Heart left ventricle (tissue), 13 donors: ENCODE results near the gene MYH16.

Experiments used
- POLR2A ChIP-seq, 2 donors: fragments of 450-650 bp; IDR thresholded peaks; one replicate each; pipeline ENCODE4 v1.6.1; 2017; ENCODE audit warnings: antibody characterized with exemption in 2 of 2, mild to moderate bottlenecking in 2 of 2, moderate library complexity in 2 of 2
- TF ChIP-seq, protein P1 (sequence below), 12 donors: fragments of 200-600 bp; sonication (generic) in 4 of 12; IDR thresholded peaks; one replicate each; pipeline versions ENCODE4 v1.5.0 to v1.8.0; 2018 to 2022; ENCODE audit warnings: antibody characterized with exemption in 12 of 12, mild to moderate bottlenecking in 5 of 12
- donor health status: ischemic (EF 13 %, LVEDD 7.1; RV severe dilation, severe dysfunction).
- donor health status: DM: no; HTN: yes; CAD: no.
- donor health status: DM: no; HTN: no; CAD: no.
- donor health status: ischemic (EF 25% LVEDD 6.9; RV normal size, moderate dysfunction).
- donor health status: ischemic (EF 25% LVEDD 5.7; RV mildly dilated, moderate dysfunction).
- donor health status: ischemic (EF 35%, LVEDD 5.7; RV mildly dilated, moderate dysfunction).
- donor health status: nonischemic (EF 11% LVEDD 7.7; RV severe dilation, severe dysfunction).
- donor health status: DM: yes; HTN: yes; CAD: no.
- donor health status: PGD.
- donor health status: ischemic (EF 29% LVEDD 5.4; RV normal size, mild dysfunction).
- donor health status: nonischemic (EF 23%, LVEDD 6.1; RV moderate dilation, normal function).

- no peak for TF ChIP-seq POLR2A (IDR thresholded peaks at IDR 0.05)
- TF ChIP-seq, protein P1, sequence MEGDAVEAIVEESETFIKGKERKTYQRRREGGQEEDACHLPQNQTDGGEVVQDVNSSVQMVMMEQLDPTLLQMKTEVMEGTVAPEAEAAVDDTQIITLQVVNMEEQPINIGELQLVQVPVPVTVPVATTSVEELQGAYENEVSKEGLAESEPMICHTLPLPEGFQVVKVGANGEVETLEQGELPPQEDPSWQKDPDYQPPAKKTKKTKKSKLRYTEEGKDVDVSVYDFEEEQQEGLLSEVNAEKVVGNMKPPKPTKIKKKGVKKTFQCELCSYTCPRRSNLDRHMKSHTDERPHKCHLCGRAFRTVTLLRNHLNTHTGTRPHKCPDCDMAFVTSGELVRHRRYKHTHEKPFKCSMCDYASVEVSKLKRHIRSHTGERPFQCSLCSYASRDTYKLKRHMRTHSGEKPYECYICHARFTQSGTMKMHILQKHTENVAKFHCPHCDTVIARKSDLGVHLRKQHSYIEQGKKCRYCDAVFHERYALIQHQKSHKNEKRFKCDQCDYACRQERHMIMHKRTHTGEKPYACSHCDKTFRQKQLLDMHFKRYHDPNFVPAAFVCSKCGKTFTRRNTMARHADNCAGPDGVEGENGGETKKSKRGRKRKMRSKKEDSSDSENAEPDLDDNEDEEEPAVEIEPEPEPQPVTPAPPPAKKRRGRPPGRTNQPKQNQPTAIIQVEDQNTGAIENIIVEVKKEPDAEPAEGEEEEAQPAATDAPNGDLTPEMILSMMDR (IDR thresholded peaks at IDR 0.05): no peak
These were observed 24.1 kb upstream of the MYH16 start for GRCh38 chr7:99248391-99249095.
